H1 (cell line): ENCODE results near the gene SLC12A4.

ENCODE experiments used
- CBX5 ChIP-seq: fragments of 300-800, 300-1000 bp; sonication (generic); IDR thresholded peaks from 2 replicates; pipeline ENCODE4 v1.7.1; 2016; ENCODE audit warnings: antibody characterized with exemption, low read length, low read depth
- EP300 ChIP-seq, 2 experiments: IDR thresholded peaks; 1 replicate in 1 of 2; 2 replicates in 1 of 2; pipeline ENCODE4 v1.6.1; 2011 to 2012; ENCODE audit warnings: low read depth in 2 of 2, low read length in 2 of 2, mild to moderate bottlenecking in 2 of 2, borderline replicate concordance in 1 of 2, inconsistent platforms in 1 of 2, moderate library complexity in 1 of 2
- POLR2A ChIP-seq, 2 experiments: IDR thresholded peaks; 1 replicate in 1 of 2; 2 replicates in 1 of 2; pipeline ENCODE4 v1.6.1; 2011; ENCODE audit warnings: low read depth in 2 of 2, low read length in 2 of 2, mild to moderate bottlenecking in 2 of 2; ENCODE audit errors: control extremely low read depth in 1 of 2
- SAP30 ChIP-seq: fragments of 300-600 bp; sonication (generic); IDR thresholded peaks from 2 replicates; pipeline ENCODE4 v1.7.1; 2012; ENCODE audit warnings: low read length, moderate library complexity, mild to moderate bottlenecking, inconsistent platforms; ENCODE audit not compliant: insufficient read depth, insufficient replicate concordance
- SIRT6 ChIP-seq: IDR thresholded peaks from one replicate; pipeline ENCODE4 v1.7.1; 2012; ENCODE audit warnings: low read length, inconsistent platforms
- TF ChIP-seq, protein P1 (sequence below), 3 experiments: IDR thresholded peaks; 1 replicate in 2 of 3; 2 replicates in 1 of 3; pipeline versions ENCODE4 v1.5.1 to v1.6.1; 2011; ENCODE audit warnings: low read length in 3 of 3, mild to moderate bottlenecking in 3 of 3, inconsistent platforms in 2 of 3, low read depth in 1 of 3, moderate library complexity in 1 of 3; ENCODE audit not compliant: insufficient read depth in 1 of 3; ENCODE audit errors: control extremely low read depth in 1 of 3

DNA sequence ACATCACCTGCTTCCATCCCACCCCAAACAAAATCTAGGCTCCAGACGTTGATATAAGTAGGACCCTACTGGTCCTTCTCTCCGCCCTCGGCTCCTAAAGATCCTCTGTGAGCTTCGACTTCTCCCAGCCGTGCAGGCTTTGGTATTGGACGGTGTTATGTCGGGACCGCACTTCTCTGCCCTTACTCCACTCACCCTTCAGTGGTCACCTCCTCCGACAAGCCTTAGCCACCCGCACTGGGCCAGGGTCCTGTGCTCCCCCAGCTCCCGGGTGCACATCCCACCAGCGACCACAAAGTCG lies 33.4 kb downstream of the SLC12A4 start:
- TF ChIP-seq, protein P1, sequence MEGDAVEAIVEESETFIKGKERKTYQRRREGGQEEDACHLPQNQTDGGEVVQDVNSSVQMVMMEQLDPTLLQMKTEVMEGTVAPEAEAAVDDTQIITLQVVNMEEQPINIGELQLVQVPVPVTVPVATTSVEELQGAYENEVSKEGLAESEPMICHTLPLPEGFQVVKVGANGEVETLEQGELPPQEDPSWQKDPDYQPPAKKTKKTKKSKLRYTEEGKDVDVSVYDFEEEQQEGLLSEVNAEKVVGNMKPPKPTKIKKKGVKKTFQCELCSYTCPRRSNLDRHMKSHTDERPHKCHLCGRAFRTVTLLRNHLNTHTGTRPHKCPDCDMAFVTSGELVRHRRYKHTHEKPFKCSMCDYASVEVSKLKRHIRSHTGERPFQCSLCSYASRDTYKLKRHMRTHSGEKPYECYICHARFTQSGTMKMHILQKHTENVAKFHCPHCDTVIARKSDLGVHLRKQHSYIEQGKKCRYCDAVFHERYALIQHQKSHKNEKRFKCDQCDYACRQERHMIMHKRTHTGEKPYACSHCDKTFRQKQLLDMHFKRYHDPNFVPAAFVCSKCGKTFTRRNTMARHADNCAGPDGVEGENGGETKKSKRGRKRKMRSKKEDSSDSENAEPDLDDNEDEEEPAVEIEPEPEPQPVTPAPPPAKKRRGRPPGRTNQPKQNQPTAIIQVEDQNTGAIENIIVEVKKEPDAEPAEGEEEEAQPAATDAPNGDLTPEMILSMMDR (IDR thresholded peaks at IDR 0.05; ENCODE audit: control extremely low read depth in 1 of 3, insufficient read depth in 1 of 3, low read depth in 1 of 3, low read length in 3 of 3) = no peak
- TF ChIP-seq CBX5 (no peak), POLR2A (IDR thresholded peaks at IDR 0.05; ENCODE audit: control extremely low read depth in 1 of 2, low read depth in 2 of 2, low read length in 2 of 2) (no peak), SIRT6 (no peak), SAP30 (no peak), EP300 (IDR thresholded peaks at IDR 0.05; ENCODE audit: borderline replicate concordance in 1 of 2, low read depth in 2 of 2, low read length in 2 of 2) (no peak)
